K562 (cell line): ENCODE results near the gene DTX1. TPM values are rescaled to one million over a fixed set of nuclear protein-coding genes. Genes with fewer than 3 reads are reported as not detected.

Experiments used
- ATF6 ChIP-seq: sonication (generic); formaldehyde crosslinking; IDR thresholded peaks from 2 replicates; pipeline ENCODE4 v1.4.0; 2020; ENCODE audit warnings: mild to moderate bottlenecking, missing genetic modification reagents
- BCOR ChIP-seq: fragments of 450-650 bp; IDR thresholded peaks from 2 replicates; pipeline ENCODE4 v1.6.1; 2016
- CBFB ChIP-seq: sonication (generic); formaldehyde crosslinking; IDR thresholded peaks from 2 replicates; pipeline ENCODE4 v1.4.0; 2020; ENCODE audit warnings: mild to moderate bottlenecking, missing genetic modification reagents
- DNMT1 ChIP-seq: fragments of 450-650 bp; IDR thresholded peaks from 2 replicates; pipeline ENCODE4 v1.6.1; 2016; ENCODE audit warnings: antibody characterized with exemption, mild to moderate bottlenecking
- E2F3 ChIP-seq: fragments of 250-450 bp; sonication (Bioruptor Pico); IDR thresholded peaks from 2 replicates; pipeline ENCODE4 v1.4.0; 2020; ENCODE audit warnings: mild to moderate bottlenecking
- E2F4 ChIP-seq: sonication (generic); formaldehyde crosslinking; IDR thresholded peaks from 2 replicates; pipeline ENCODE4 v1.8.0; 2022; ENCODE audit warnings: mild to moderate bottlenecking, low read depth, missing genetic modification reagents
- E2F6 ChIP-seq, 2 experiments: IDR thresholded peaks; 2 replicates each; pipeline ENCODE4 v1.6.1; 2011; ENCODE audit warnings: borderline replicate concordance in 1 of 2, control low read depth in 1 of 2, low read depth in 1 of 2, low read length in 1 of 2, mild to moderate bottlenecking in 1 of 2, mixed read lengths in 1 of 2, moderate library complexity in 1 of 2; ENCODE audit not compliant: insufficient read depth in 1 of 2, insufficient read length in 1 of 2, poor library complexity in 1 of 2, severe bottlenecking in 1 of 2; ENCODE audit errors: extremely low read depth in 1 of 2
- ERF ChIP-seq: fragments of 450-650 bp; formaldehyde crosslinking; IDR thresholded peaks from 2 replicates; pipeline ENCODE4 v1.4.0; 2020; ENCODE audit warnings: mild to moderate bottlenecking, mixed read lengths
- ETV6 ChIP-seq, 3 experiments: fragments of 150-350 bp in 1 of 3; sonication (generic) in 1 of 3; formaldehyde crosslinking in 1 of 3; IDR thresholded peaks; 2 replicates each; pipeline versions ENCODE4 v1.6.1 to v1.8.0; 2014 to 2022; ENCODE audit warnings: borderline replicate concordance in 2 of 3, low read depth in 2 of 3, antibody characterized with exemption in 1 of 3, low read length in 1 of 3, mild to moderate bottlenecking in 1 of 3, missing genetic modification reagents in 1 of 3
- GATAD2A ChIP-seq: fragments of 450-650 bp; IDR thresholded peaks from 2 replicates; pipeline ENCODE4 v1.6.1; 2017
- KDM1A ChIP-seq, 2 experiments: fragments of 450-650 bp; IDR thresholded peaks; 2 replicates each; pipeline ENCODE4 v1.6.1; 2016; ENCODE audit warnings: mild to moderate bottlenecking in 2 of 2
- MEF2A ChIP-seq: IDR thresholded peaks from 2 replicates; pipeline ENCODE4 v1.6.1; 2011; ENCODE audit warnings: low read depth, mild to moderate bottlenecking, low read length, moderate library complexity; ENCODE audit not compliant: control insufficient read depth
- NCOA1 ChIP-seq: fragments of 450-650 bp; IDR thresholded peaks from 2 replicates; pipeline ENCODE4 v1.6.1; 2016; ENCODE audit warnings: low read depth
- NCOA2 ChIP-seq, 2 experiments: fragments of 450-650 bp; IDR thresholded peaks; 2 replicates each; pipeline ENCODE4 v1.6.1; 2018; ENCODE audit warnings: mild to moderate bottlenecking in 2 of 2, moderate library complexity in 1 of 2; ENCODE audit not compliant: partially characterized antibody in 2 of 2
- NR2C1 ChIP-seq, 2 experiments: fragments of 450-650 bp; IDR thresholded peaks; 2 replicates each; pipeline ENCODE4 v1.6.1; 2017; ENCODE audit warnings: mild to moderate bottlenecking in 2 of 2, antibody characterized with exemption in 1 of 2, inconsistent platforms in 1 of 2, missing compliant biosample characterization in 1 of 2, missing genetic modification characterization in 1 of 2
- PHB2 ChIP-seq: fragments of 450-650 bp; IDR thresholded peaks from 2 replicates; pipeline ENCODE4 v1.6.1; 2017; ENCODE audit warnings: low read depth
- RBM25 ChIP-seq: fragments of 200-400 bp; formaldehyde crosslinking; IDR thresholded peaks from 2 replicates; pipeline ENCODE4 v1.6.1; 2018; ENCODE audit warnings: low read length, low read depth, moderate library complexity; ENCODE audit not compliant: severe bottlenecking
- SP2 ChIP-seq: IDR thresholded peaks from 2 replicates; pipeline ENCODE4 v1.6.1; 2011; ENCODE audit warnings: mild to moderate bottlenecking, low read depth, low read length, moderate library complexity; ENCODE audit not compliant: poor library complexity, severe bottlenecking; ENCODE audit errors: extremely low read depth
- TEAD1 ChIP-seq, 2 experiments: fragments of 450-650 bp in 1 of 2; sonication (generic) in 1 of 2; formaldehyde crosslinking; IDR thresholded peaks; 2 replicates each; pipeline versions ENCODE4 v1.4.0 to v1.8.0; 2020 to 2022; ENCODE audit warnings: mild to moderate bottlenecking in 2 of 2, missing genetic modification reagents in 1 of 2
- ZC3H11A ChIP-seq: IDR thresholded peaks from 2 replicates; pipeline ENCODE4 v1.6.1; 2012; ENCODE audit warnings: low read depth, low read length, improper control_type of control experiment
- ZNF174 ChIP-seq: fragments of 250-450 bp; sonication (Bioruptor Pico); IDR thresholded peaks from 2 replicates; pipeline ENCODE4 v1.4.0; 2020; ENCODE audit warnings: mild to moderate bottlenecking
- ZNF217 ChIP-seq: sonication (generic); formaldehyde crosslinking; IDR thresholded peaks from 2 replicates; pipeline ENCODE4 v1.8.0; 2022; ENCODE audit warnings: mild to moderate bottlenecking, missing genetic modification reagents
- ZNF253 ChIP-seq: fragments of 250-450 bp; sonication (Bioruptor Pico); conservative IDR thresholded peaks from 2 replicates; pipeline ENCODE4 v1.6.1; 2021; ENCODE audit warnings: mild to moderate bottlenecking
- ZNF408 ChIP-seq: fragments of 250-450 bp; sonication (Bioruptor Pico); IDR thresholded peaks from 2 replicates; pipeline ENCODE4 v1.4.0; 2020; ENCODE audit warnings: low read depth, mild to moderate bottlenecking, moderate library complexity
- ZNF57 ChIP-seq: fragments of 450-650 bp; formaldehyde crosslinking; IDR thresholded peaks from 2 replicates; pipeline ENCODE4 v1.4.0; 2020; ENCODE audit warnings: mild to moderate bottlenecking, moderate library complexity
- polyA plus RNA-seq, 8 experiments: library from polyadenylated mRNA; depleted of rRNA in 4 of 8; stranded (reverse) in 5 of 8; unstranded in 3 of 8; fragments of >200 nt; fragmentation: Nextera tagmentation in 2 of 8; fragmentation: Illumina TruSeq in 1 of 8; extraction: Ambion mirVana in 2 of 8; extraction: Trizol in 1 of 8; gene quantifications; 2 replicates each; pipeline versions ENCODE4 v1.2.1 to v1.2.3, GENCODE V29; 2011 to 2014; ENCODE audit warnings: inconsistent platforms in 1 of 8, missing spikeins in 1 of 8
- total RNA-seq, 7 experiments: library from RNA; depleted of rRNA in 6 of 7; stranded (reverse); fragments of >200 nt in 6 of 7; fragmentation: Illumina TruSeq in 2 of 7; extraction: Trizol in 2 of 7; gene quantifications; 2 replicates each; pipeline versions ENCODE4 v1.2.1 to v1.2.3, GENCODE V29; 2011 to 2021; ENCODE audit warnings: low replicate concordance in 1 of 7

The DTX1 gene
- total and polyA plus RNA-seq, 9 of the 15 experiments (the other 6 are each of a cell fraction or from before 2014, with no cell fraction given) = not detected

- TF ChIP-seq ZNF174 (CRISPR knock-in tag) = no peak
- TF ChIP-seq ZNF57 (CRISPR knock-in tag) = no peak
- no peak for TF ChIP-seq PHB2
- no peak for TF ChIP-seq ETV6 (IDR thresholded peaks at IDR 0.05; ENCODE audit: borderline replicate concordance in 1 of 2, low read depth in 2 of 2, low read length in 1 of 2)
- TF ChIP-seq ETV6 (CRISPR knock-in tag; IDR thresholded peaks at IDR 0.05; ENCODE audit: borderline replicate concordance) = no peak
- no peak for TF ChIP-seq ZC3H11A
- TF ChIP-seq RBM25 = peak; percentile 61
- no peak for TF ChIP-seq ZNF217 (CRISPR knock-in tag)
- TF ChIP-seq NCOA1 = no peak
- TF ChIP-seq ZNF253 (CRISPR knock-in tag) = no peak
- no peak for TF ChIP-seq DNMT1
- TF ChIP-seq E2F4 (CRISPR knock-in tag) = no peak
- TF ChIP-seq ATF6 (CRISPR knock-in tag) = no peak
- TF ChIP-seq KDM1A (IDR thresholded peaks at IDR 0.05) = peak in 1 of 2 experiments; percentile 34; a peak in 1 of 4 replicates
- no peak for TF ChIP-seq CBFB (CRISPR knock-in tag)
- TF ChIP-seq NCOA2 (IDR thresholded peaks at IDR 0.05; ENCODE audit: partially characterized antibody in 2 of 2) = no peak
- TF ChIP-seq MEF2A = no peak
- no peak for TF ChIP-seq SP2
- no peak for TF ChIP-seq GATAD2A
- TF ChIP-seq BCOR = peak; percentile 77
- no peak for TF ChIP-seq E2F6 (IDR thresholded peaks at IDR 0.05; ENCODE audit: borderline replicate concordance in 1 of 2, extremely low read depth in 1 of 2, insufficient read depth in 1 of 2, insufficient read length in 1 of 2, low read depth in 1 of 2, low read length in 1 of 2, poor library complexity in 1 of 2, severe bottlenecking in 1 of 2)
- no peak for TF ChIP-seq ERF
- TF ChIP-seq NR2C1 (IDR thresholded peaks at IDR 0.05) = no peak
- no peak for TF ChIP-seq NR2C1 (tag; IDR thresholded peaks at IDR 0.05)
- TF ChIP-seq TEAD1 (CRISPR knock-in tag; IDR thresholded peaks at IDR 0.05) = no peak
- TF ChIP-seq ZNF408 (CRISPR knock-in tag) = no peak
- TF ChIP-seq E2F3 (CRISPR knock-in tag) = no peak
Observed at GRCh38 chr12:113119980-113120669, 63.6 kb downstream of the DTX1 start (continued).
